Stimulated activated CD8-positive, alpha-beta memory T cell treated with anti-CD3 and anti-CD28 coated beads, Interleukin-12 subunit alpha, Interleukin-12 subunit beta, amount 100 ng/mL, for 24 hours (primary cell): ENCODE results near the gene C6orf132.

Experiments used
- DNase-seq: peaks from one replicate; pipeline ENCODE4 v3.0.0-alpha.2; 2020; ENCODE audit errors: extremely low read depth

Gene C6orf132

GRCh38 chr6:42104804-42105125 is 37.7 kb downstream of the C6orf132 start:
- no peak for DNase-seq

- DNase-seq = peak; percentile 46
Measured at GRCh38 chr6:42104095-42104803, 38.2 kb downstream of the C6orf132 start.

- DNase-seq = no peak
Measured at GRCh38 chr6:42103753-42104094, 38.7 kb downstream of the C6orf132 start.

GRCh38 chr6:42103216-42103615 is 39.2 kb downstream of the C6orf132 start:
- no peak for DNase-seq

- no peak for DNase-seq
Measured at GRCh38 chr6:42101186-42101657, 41.2 kb downstream of the C6orf132 start.

GRCh38 chr6:42100029-42100901 is 42.2 kb downstream of the C6orf132 start:
- DNase-seq = no peak

GRCh38 chr6:42099340-42100028 is 42.9 kb downstream of the C6orf132 start:
- DNase-seq = no peak

GRCh38 chr6:42095776-42096541 is 46.5 kb downstream of the C6orf132 start:
- DNase-seq = no peak

GRCh38 chr6:42095094-42095493 is 47.3 kb downstream of the C6orf132 start:
- DNase-seq = no peak

GRCh38 chr6:42093582-42094329 is 48.7 kb downstream of the C6orf132 start:
- DNase-seq = no peak

GRCh38 chr6:42091718-42092023 is 50.7 kb downstream of the C6orf132 start:
- no peak for DNase-seq

GRCh38 chr6:42090819-42091717 is 51.4 kb downstream of the C6orf132 start:
- DNase-seq = no peak

GRCh38 chr6:42088101-42088591 is 54.3 kb downstream of the C6orf132 start:
- no peak for DNase-seq

GRCh38 chr6:42086046-42087035 is 56.1 kb downstream of the C6orf132 start:
- DNase-seq = no peak

GRCh38 chr6:42084889-42085288 is 57.5 kb downstream of the C6orf132 start:
- no peak for DNase-seq

GRCh38 chr6:42083530-42083929 is 58.9 kb downstream of the C6orf132 start:
- no peak for DNase-seq

GRCh38 chr6:42079941-42080464 is 62.4 kb downstream of the C6orf132 start:
- DNase-seq = no peak

- no peak for DNase-seq
Measured at GRCh38 chr6:42078386-42078785, 64.0 kb downstream of the C6orf132 start.
